Measurements from ENCODE around the gene TENT5C. TPM values are rescaled to one million over a fixed set of nuclear protein-coding genes. Genes with fewer than 3 reads are reported as not detected.

TENT5C gene
- total and polyA plus RNA-seq, 10 of the 15 experiments (the other 5 are each of a cell fraction or from before 2014, with no cell fraction given) = 0.19 to 2.4 (median 0.78) TPM

GRCh38 chr1:117616356-117616755 is 10.5 kb downstream of the TENT5C start:
- intact Hi-C loops (cut with micrococcal nuclease; ENCODE audit: unreplicated experiment) = no loop called here
- ChIA-PET POLR2A (no interaction called here), CTCF (interaction anchor here (0.6 kb wide), 1 partner anchor 604 kb away, joined by 5 read pairs; no protein-coding TSS in a partner anchor), RAD21 (ENCODE audit: unreplicated experiment) (no interaction called here), SMC1A (ENCODE audit: uncharacterized antibody, unreplicated experiment) (interaction anchor here (1.6 to 2.0 kb wide), 2 partner anchors 10 to 81 kb away, joined by 4 to 10 read pairs; no protein-coding TSS in a partner anchor)
- in situ Hi-C loops (cut with MboI) = no loop called here
- Histone ChIP-seq H3K4me3 (no peak overlapping the region), H4K20me1 (ENCODE audit: control insufficient read depth, insufficient read depth) (no peaks in the 10 kb centered on the region; the same call in 1 of the 2 replicates), H3K4me2 (ENCODE audit: control insufficient read depth, insufficient read depth) (no peak overlapping the region), H3K27ac (ENCODE audit: control insufficient read depth, insufficient read depth) (no peak overlapping the region), H3K79me2 (ENCODE audit: control insufficient read depth, insufficient read depth, low read length) (no peaks in the 10 kb centered on the region), H3K27me3 (replicated peaks in 1 of 2; ENCODE audit: control insufficient read depth in 2 of 2, insufficient read depth in 2 of 2, low read length in 1 of 2) (no peaks in the 10 kb centered on the region; a peak in 3 of 4 replicates), H2AFZ (ENCODE audit: control insufficient read depth, low read depth, low read length) (no peak overlapping the region), H3K9me3 (replicated peaks; ENCODE audit: control insufficient read depth, insufficient read depth, low read length) (no peaks in the 10 kb centered on the region), H3K9ac (ENCODE audit: control insufficient read depth, insufficient read depth, low read length) (no peak overlapping the region), H3K4me1 (ENCODE audit: control insufficient read depth, insufficient read depth, low read length) (no peaks in the 10 kb centered on the region), H3K36me3 (ENCODE audit: control insufficient read depth in 2 of 2, insufficient read depth in 2 of 2, low read length in 1 of 2) (no peaks in the 10 kb centered on the region)
- WGBS (ENCODE audit: insufficient coverage, insufficient replicate concordance, low lambda C conversion rate, missing lambda C conversion rate) = 11% methylated on average over 3 of the region's 3 CpGs
- DNase-seq (ENCODE audit: low read depth, low spot score) (no peak), FAIRE-seq (no peak), ATAC-seq (no peak)
- BruUV-seq (replicated peaks) = no TSS peak
- TF ChIP-seq NFXL1 (IDR thresholded peaks at IDR 0.05; ENCODE audit: borderline replicate concordance) (no peak), HDAC2 (IDR thresholded peaks at IDR 0.05) (no peak), USF1 (IDR thresholded peaks at IDR 0.05; ENCODE audit: borderline replicate concordance, extremely low read length, insufficient read depth, low read depth, low read length) (no peak), PML (IDR thresholded peaks at IDR 0.05; ENCODE audit: low read length) (no peak), JUND (IDR thresholded peaks at IDR 0.05; ENCODE audit: low read depth, low read length) (no peak), ATF2 (IDR thresholded peaks at IDR 0.05; ENCODE audit: low read length) (no peak), ZNF207 (IDR thresholded peaks at IDR 0.05; ENCODE audit: borderline replicate concordance) (no peak), ATF3 (IDR thresholded peaks at IDR 0.05; ENCODE audit: borderline replicate concordance, extremely low read depth, low read depth, low read length) (no peak), RCOR1 (conservative IDR thresholded peaks at IDR 0.05; ENCODE audit: low read depth, low read length) (no peak), ZNF687 (IDR thresholded peaks at IDR 0.05) (no peak), PAX8 (IDR thresholded peaks at IDR 0.05) (no peak), IRF4 (IDR thresholded peaks at IDR 0.05; ENCODE audit: low read depth, low read length) (no peak), NR2C2 (IDR thresholded peaks at IDR 0.05; ENCODE audit: borderline replicate concordance, control insufficient read depth, insufficient read length, low read depth) (no peak), RFX5 (IDR thresholded peaks at IDR 0.05; ENCODE audit: low read depth, low read length) (no peak), NFYA (IDR thresholded peaks at IDR 0.05; ENCODE audit: borderline replicate concordance, low read depth, low read length) (no peak), CREM (IDR thresholded peaks at IDR 0.05; ENCODE audit: low read depth) (no peak), ELK1 (IDR thresholded peaks at IDR 0.05; ENCODE audit: low read depth, low read length) (no peak)

All from GM12878 (cell line).